Mesothelial cell of epicardium (in vitro differentiated cells): ENCODE results near the gene INKA2. TPM values are rescaled to one million over a fixed set of nuclear protein-coding genes. Genes with fewer than 3 reads are reported as not detected.

Source experiments
- DNase-seq, 2 experiments: peaks; one replicate each; pipeline ENCODE4 v3.0.0; 2021; ENCODE audit warnings: low spot score in 2 of 2; ENCODE audit not compliant: unreplicated experiment in 2 of 2
- H3K27ac Mint-ChIP-seq: 2 replicates; pipeline ENCODE4 v1.8.0; 2021; ENCODE audit warnings: mixed read lengths
- H3K27me3 Mint-ChIP-seq: 2 replicates; pipeline ENCODE4 v1.8.0; 2021; ENCODE audit warnings: low read depth, mixed read lengths
- H3K36me3 Mint-ChIP-seq: 2 replicates; pipeline ENCODE4 v1.8.0; 2021; ENCODE audit warnings: mixed read lengths
- H3K4me1 Mint-ChIP-seq: 2 replicates; pipeline ENCODE4 v1.8.0; 2021; ENCODE audit warnings: mixed read lengths
- H3K4me3 Mint-ChIP-seq: 2 replicates; pipeline ENCODE4 v1.8.0; 2021; ENCODE audit warnings: mild to moderate bottlenecking, moderate library complexity, mixed read lengths
- H3K9me3 Mint-ChIP-seq: 2 replicates; pipeline ENCODE4 v1.8.0; 2021; ENCODE audit warnings: mixed read lengths
- CTCF ChIP-seq: fragments of 200-600 bp; sonication (generic); IDR thresholded peaks from one replicate; pipeline ENCODE4 v1.5.0; 2021; ENCODE audit warnings: antibody characterized with exemption; ENCODE audit not compliant: unreplicated experiment
- total RNA-seq: library from RNA; stranded (reverse); gene quantifications from 3 replicates; pipeline ENCODE4 v1.2.1, GENCODE V29; 2021

INKA2 gene
- 0.89 to 1.4 TPM (median 1.4 TPM) in 3 replicates for total RNA-seq

DNA sequence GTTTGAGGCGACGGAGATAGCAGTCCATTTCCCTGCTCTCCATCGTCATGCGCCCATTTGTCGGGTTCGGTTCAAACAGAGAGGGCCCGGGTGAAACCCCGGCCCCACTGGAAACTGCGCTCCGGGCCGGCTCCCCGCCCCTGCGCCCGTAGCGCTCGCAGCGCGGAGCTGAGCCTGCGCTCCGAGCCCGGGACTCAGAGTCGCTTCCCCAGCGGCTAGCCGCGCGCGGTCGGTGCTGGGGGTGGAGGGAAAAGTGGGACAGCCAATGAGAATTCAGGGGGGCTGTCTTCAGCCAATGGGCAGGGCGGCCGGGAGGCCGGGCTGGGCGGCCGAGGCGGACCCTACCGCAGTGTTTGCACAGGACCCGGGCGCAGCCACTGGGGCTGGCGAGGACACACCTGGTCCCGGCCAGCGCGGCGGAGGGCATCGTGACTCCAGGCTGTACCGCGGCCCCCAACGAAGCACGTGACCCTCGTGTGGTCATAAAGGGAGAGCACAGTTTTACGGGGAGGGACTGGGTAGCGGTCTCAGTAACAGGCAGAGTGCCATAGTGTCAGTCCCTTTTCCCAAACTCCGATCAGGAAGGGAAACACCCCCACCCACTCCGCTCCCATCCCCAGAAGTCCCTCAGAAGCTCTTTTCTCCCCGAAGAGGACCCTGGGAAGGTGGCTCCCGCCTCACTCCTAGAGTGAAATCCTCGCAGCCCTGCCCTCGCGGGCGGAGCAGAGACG is at the start of gene INKA2:
Gene INKA2 (minus strand): TSS at position 202 of the 731 bp plus-strand sequence. CDS start 153 bp downstream, at position 49.
- peak; percentile 42 to 64 for DNase-seq
- Mint-ChIP-seq H3K27me3 (peaks cover 52% of the 10 kb centered on the region), H3K27ac (peak within 1 kb of the TSS; percentile 78), H3K9me3 (no peaks in the 10 kb centered on the region), H3K4me1 (peaks cover 17% of the 10 kb centered on the region), H3K36me3 (no peaks in the 10 kb centered on the region), H3K4me3 (peak within 1 kb of the TSS; percentile 74)
- TF ChIP-seq CTCF, result no peak

GRCh38 chr1:111786669-111787207 is 47.5 kb upstream of the INKA2 start:
- no peak for TF ChIP-seq CTCF
- DNase-seq, result no peak
- H3K36me3 Mint-ChIP-seq, result no peaks in the 10 kb centered on the region
- no peak overlapping the region for H3K4me3 Mint-ChIP-seq
- peaks cover 63% of the 10 kb centered on the region for H3K27me3 Mint-ChIP-seq
- no peaks in the 10 kb centered on the region for H3K9me3 Mint-ChIP-seq
- no peaks in the 10 kb centered on the region for H3K4me1 Mint-ChIP-seq
- no peak overlapping the region for H3K27ac Mint-ChIP-seq

- no peak overlapping the region for H3K4me3 Mint-ChIP-seq
- DNase-seq, result no peak
- no peaks in the 10 kb centered on the region for H3K36me3 Mint-ChIP-seq
- no peak for TF ChIP-seq CTCF
- H3K9me3 Mint-ChIP-seq, result no peaks in the 10 kb centered on the region
- H3K4me1 Mint-ChIP-seq, result no peaks in the 10 kb centered on the region
- no peak overlapping the region for H3K27ac Mint-ChIP-seq
- H3K27me3 Mint-ChIP-seq, result peaks cover 49% of the 10 kb centered on the region
Observed at GRCh38 chr1:111784273-111784901, 45.2 kb upstream of the INKA2 start.

DNA sequence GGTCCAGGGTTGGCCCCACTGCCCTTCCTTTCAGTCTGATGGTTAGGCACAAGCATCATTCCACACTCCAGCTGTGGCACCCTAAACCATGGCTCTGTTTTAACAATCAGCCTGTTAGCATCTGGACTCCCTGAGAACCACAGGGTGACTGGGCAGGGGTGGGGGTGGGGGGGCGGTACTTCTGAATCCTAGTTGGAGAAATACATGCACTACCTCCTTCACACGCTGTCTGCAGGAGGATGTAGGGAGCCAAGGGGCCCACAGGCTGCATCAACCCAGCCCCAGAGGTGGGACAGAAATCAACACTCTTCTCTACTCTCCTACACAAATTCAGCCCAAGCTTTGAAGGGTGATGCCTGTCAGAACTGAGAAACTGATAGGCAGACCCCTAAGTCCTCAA is 40.4 kb upstream of the INKA2 start:
- Mint-ChIP-seq H3K4me1 (peaks cover 10% of the 10 kb centered on the region), H3K9me3 (no peaks in the 10 kb centered on the region), H3K27ac (no peak overlapping the region), H3K27me3 (peaks cover 20% of the 10 kb centered on the region), H3K36me3 (no peaks in the 10 kb centered on the region), H3K4me3 (no peak overlapping the region)
- no peak for TF ChIP-seq CTCF
- no peak for DNase-seq

DNA sequence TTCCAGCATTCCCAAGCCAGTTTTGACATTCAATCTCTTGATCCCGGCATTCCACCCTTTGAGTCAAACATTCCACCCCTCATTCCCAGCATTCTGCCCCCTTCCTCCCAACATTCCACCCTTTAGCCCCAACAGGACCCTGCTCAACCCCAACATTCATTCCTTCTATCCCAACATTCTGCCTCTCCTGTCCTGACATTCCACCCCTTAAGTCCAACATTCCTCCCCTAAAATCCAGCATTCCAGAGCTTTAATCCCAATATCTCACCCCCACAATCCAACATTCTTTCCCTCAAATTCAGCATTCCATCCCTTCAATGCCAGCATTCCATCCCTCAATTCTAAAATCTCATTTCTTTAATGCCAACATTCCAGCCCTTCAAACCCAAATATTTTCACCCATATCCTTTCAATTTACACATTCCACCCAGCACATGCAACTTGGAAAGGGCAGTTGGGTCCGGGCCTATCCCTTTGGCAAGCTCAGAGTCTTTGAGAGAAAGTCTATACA is 39.4 kb upstream of the INKA2 start:
- no peak for DNase-seq
- Mint-ChIP-seq H3K9me3 (no peaks in the 10 kb centered on the region), H3K27ac (no peak overlapping the region), H3K4me3 (no peak overlapping the region), H3K4me1 (peaks cover 10% of the 10 kb centered on the region), H3K36me3 (no peaks in the 10 kb centered on the region), H3K27me3 (peaks cover 15% of the 10 kb centered on the region)
- no peak for TF ChIP-seq CTCF
